D721Med (cell line): ENCODE results near the gene RAPGEF6.

Experiments used
- DNase-seq: peaks from one replicate; pipeline ENCODE4 v3.0.0; 2011; ENCODE audit warnings: low spot score; ENCODE audit not compliant: insufficient read length
- FAIRE-seq: peaks from 2 replicates; lab custom pipeline; 2011; peaks lifted over from hg19 to GRCh38; lab: Jason Lieb, UNC
- CTCF ChIP-seq: IDR thresholded peaks from 2 replicates; pipeline ENCODE4 v1.5.1; 2012; ENCODE audit warnings: mild to moderate bottlenecking, control low read depth; ENCODE audit not compliant: insufficient read depth; ENCODE audit errors: missing control alignments

Gene RAPGEF6

DNA sequence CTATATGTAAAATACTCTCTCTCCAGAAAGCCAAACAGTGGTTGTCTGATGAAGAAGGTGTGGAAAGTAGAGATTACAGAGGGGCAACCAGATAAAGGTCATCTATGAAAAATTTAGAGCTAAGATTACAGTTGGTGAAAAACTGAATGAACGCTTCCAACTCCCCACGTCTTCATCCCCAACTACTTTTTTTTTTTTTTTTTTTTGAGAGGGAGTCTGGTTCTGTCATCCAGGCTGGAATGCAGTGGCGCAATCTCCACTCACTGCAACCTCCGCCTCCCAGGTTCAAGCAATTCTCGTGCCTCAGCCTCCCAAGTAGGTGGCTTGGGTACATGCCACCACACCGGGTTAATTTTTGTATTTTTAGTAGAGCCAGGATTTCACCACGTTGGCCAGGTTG, 64.3 kb downstream of the RAPGEF6 start:
- DNase-seq (no peak), FAIRE-seq (no peak)
- no peak for TF ChIP-seq CTCF

DNA sequence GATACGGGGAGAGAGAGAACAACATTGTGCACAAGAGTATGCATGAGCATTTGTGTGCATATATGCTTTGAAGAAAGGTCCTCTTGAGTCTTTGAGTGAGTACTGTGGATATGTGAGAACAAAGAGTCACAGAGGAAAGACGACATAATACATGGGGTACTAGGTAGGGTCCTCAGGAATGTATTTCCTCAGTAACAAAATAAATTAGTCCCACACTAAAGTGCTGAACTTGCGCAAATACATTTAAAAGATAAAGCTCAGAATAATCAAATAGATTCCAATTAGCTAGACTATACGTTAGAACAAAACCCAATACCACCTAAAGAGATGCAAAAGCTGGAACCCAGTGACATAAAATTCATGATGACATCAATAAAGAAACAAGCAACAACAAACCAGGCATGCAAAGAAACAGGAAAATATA, 70.8 kb downstream of the RAPGEF6 start:
- no peak for DNase-seq
- no peak for TF ChIP-seq CTCF

GRCh38 chr5:131563434-131564228, 71.4 kb downstream of the RAPGEF6 start:
- TF ChIP-seq CTCF, result no peak
- no peak for FAIRE-seq
- no peak for DNase-seq

More for the DNA sequence above, 70.8 kb downstream of the RAPGEF6 start:
- no peak for FAIRE-seq

DNA sequence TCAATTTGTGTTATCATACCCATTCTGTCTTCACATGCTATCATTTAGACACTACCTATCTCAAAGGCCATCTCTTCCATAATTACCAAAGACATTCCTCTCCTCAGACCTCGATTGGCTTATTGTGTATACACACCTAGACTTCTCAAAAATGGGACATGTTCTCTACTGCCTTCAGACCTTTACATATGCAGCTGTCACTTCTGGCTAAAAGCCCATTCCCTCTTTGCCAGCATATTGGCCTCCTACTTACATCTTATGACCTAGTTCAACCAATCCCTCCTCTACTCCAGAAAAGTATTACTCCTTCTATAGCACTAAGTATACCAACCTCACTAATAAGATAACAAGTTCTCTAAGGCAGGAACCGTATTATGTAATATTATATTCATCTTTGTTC, 84.4 kb downstream of the RAPGEF6 start:
- DNase-seq, result no peak
- TF ChIP-seq CTCF, result no peak
- FAIRE-seq, result no peak

DNA sequence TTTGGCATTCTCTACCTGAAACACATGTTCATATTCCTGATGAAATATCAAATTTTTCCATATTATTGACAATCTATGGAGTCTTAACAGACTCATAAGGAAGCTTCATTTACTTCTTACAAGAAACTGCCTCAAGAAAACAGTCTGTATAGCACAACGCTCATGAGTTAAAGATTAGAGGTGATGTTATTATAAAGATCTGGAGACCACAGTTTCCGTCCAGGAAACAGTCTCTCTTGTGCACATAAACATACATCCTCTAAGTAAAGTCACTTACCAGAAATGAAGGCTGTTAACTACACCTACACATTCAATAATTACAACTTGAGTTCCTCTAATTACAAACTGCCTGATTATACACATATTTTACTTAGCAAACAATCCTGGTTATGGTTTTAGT, 86.9 kb downstream of the RAPGEF6 start:
- no peak for TF ChIP-seq CTCF
- DNase-seq, result no peak
- FAIRE-seq, result no peak

DNA sequence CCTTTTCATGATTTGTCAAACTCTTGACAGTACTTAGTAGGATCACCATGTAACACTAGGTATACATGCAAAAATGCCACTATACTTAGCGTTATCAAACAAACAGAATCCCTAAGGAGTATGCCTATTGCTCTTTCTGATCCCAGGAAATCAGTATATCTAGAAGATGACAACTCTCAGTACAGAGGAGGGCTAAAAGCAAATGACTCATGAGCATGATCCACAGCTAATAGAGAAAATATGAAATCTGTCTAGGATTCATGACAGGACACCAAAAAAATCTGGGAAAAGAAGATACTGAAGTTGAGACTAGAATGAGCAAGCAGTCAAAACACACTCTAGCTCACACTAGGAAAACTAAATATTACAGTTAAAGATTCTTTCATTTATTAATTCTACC, 89.2 kb downstream of the RAPGEF6 start:
- DNase-seq (no peak), FAIRE-seq (no peak)
- TF ChIP-seq CTCF, result no peak

DNA sequence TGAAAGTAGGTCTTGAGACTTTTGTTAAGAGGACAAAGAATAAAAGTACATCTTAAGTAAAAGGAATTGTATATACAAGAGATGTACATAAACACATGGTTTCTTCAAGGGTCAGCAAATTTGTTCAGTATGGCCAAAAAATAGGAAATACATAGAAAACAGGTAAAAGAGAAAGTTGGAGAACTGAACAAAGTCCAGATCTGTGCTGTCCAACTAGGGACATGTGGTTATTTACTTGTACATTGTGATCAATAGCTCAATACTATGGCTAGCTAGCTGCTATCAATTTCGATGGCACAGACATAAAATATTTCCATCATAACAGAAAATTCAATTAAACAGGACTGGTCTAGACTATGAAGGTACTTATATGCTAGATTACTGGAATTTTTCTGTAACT, 92.3 kb downstream of the RAPGEF6 start:
- no peak for FAIRE-seq

More for the DNA sequence above, 92.3 kb downstream of the RAPGEF6 start:
- DNase-seq, result no peak
- TF ChIP-seq CTCF, result no peak
